ENCODE measurements around the gene PEAR1. TPM values are rescaled to one million over a fixed set of nuclear protein-coding genes. Genes with fewer than 3 reads are reported as not detected.

Gene PEAR1
- total and polyA plus RNA-seq, 2 of the 8 experiments (the other 6 are each of a cell fraction or from before 2014, with no cell fraction given), result 0.63 to 0.71 TPM

- POLR2A ChIA-PET (ENCODE audit: partially characterized antibody), result no interaction called here
- no peak for TF ChIP-seq TAF7 (optimal IDR thresholded peaks at IDR 0.05; ENCODE audit: borderline replicate concordance, low read depth, low read length)
- Histone ChIP-seq H2AFZ (ENCODE audit: low read length) (no peak overlapping the region), H3K4ac (replicated peaks; ENCODE audit: insufficient read length, low read depth, low read length) (no peak overlapping the region), H2BK120ac (replicated peaks; ENCODE audit: low read depth, low read length) (no peak overlapping the region), H3K23me2 (ENCODE audit: low read depth, low read length) (no peaks in the 10 kb centered on the region), H4K5ac (ENCODE audit: insufficient read length, low read depth, low read length) (no peak overlapping the region), H3K18ac (ENCODE audit: extremely low read depth, low read length) (no peak overlapping the region), H3K27me3 (replicated peaks in 1 of 4; ENCODE audit: control insufficient read depth in 3 of 4, extremely low read depth in 1 of 4, insufficient read depth in 3 of 4, low read length in 3 of 4) (no peaks in the 10 kb centered on the region), H3K27ac (ENCODE audit: low read depth, low read length) (no peak overlapping the region), H3K4me2 (ENCODE audit: insufficient read depth in 1 of 2, low read depth in 2 of 2, low read length in 2 of 2) (no peak overlapping the region), H2BK15ac (ENCODE audit: low read length) (no peak overlapping the region), H3K23ac (ENCODE audit: insufficient read length) (no peak overlapping the region), H3K36me3 (ENCODE audit: control insufficient read depth in 2 of 4, insufficient read depth in 4 of 4, low read length in 3 of 4) (peaks cover 12 to 48% (median 34%) of the 10 kb centered on the region in 4 experiments; a peak in 7 of 8 replicates), H2BK12ac (ENCODE audit: low read depth, low read length) (no peak overlapping the region), H2AK5ac (ENCODE audit: low read depth, low read length) (no peak overlapping the region), H3K9me3 (ENCODE audit: insufficient read depth in 2 of 2, low read depth in 1 of 2, low read length in 1 of 2) (no peaks in the 10 kb centered on the region), H3K4me3 (ENCODE audit: extremely low read depth in 1 of 4, insufficient read depth in 2 of 4, low read depth in 3 of 4, low read length in 4 of 4) (no peak overlapping the region), H3K9ac (replicated peaks in 1 of 4; ENCODE audit: extremely low read depth in 1 of 4, low read depth in 3 of 4, low read length in 3 of 4) (no peak overlapping the region), H2BK5ac (ENCODE audit: low read depth, low read length) (no peak overlapping the region), H3K14ac (ENCODE audit: insufficient read length) (no peak overlapping the region), H3K56ac (replicated peaks; ENCODE audit: insufficient read length, low read depth, low read length) (no peak overlapping the region), H4K91ac (replicated peaks; ENCODE audit: insufficient read length, low read length) (no peak overlapping the region), H3K79me2 (ENCODE audit: control insufficient read depth in 1 of 2, insufficient read depth in 2 of 2, low read length in 2 of 2) (no peaks in the 10 kb centered on the region), H4K20me1 (replicated peaks in 1 of 2; ENCODE audit: control insufficient read depth in 1 of 2, insufficient read depth in 2 of 2, low read length in 2 of 2) (no peaks in the 10 kb centered on the region), H2BK20ac (ENCODE audit: low read length) (no peak overlapping the region), H4K8ac (ENCODE audit: extremely low read depth, insufficient read depth, low read length) (no peak overlapping the region), H3K79me1 (ENCODE audit: low read depth, low read length) (no peaks in the 10 kb centered on the region), H3K4me1 (replicated peaks in 1 of 4; ENCODE audit: control insufficient read depth in 3 of 4, insufficient read depth in 4 of 4, low read length in 3 of 4) (no peaks in the 10 kb centered on the region)
- no peak for FAIRE-seq
- no peak for DNase-seq (ENCODE audit: low read depth in 1 of 2, low spot score in 2 of 2)
- 96% methylated on average over 2 of the region's 2 CpGs; no CpG with 5 or more reads in 1 of the 2 experiments for WGBS, 2 experiments (ENCODE audit: extremely low coverage in 1 of 2, insufficient coverage in 1 of 2, insufficient read length in 1 of 2, insufficient replicate concordance in 2 of 2, low coverage in 1 of 2, low lambda C conversion rate in 2 of 2, missing lambda C conversion rate in 1 of 2)
- CTCF ChIA-PET (ENCODE audit: partially characterized antibody), result interaction anchor here (1.1 to 2.1 kb wide), 4 partner anchors 34 to 192 kb away, joined by 3 to 6 read pairs (median 4); no protein-coding TSS in a partner anchor
Measured at GRCh38 chr1:156964441-156964840, 70.9 kb downstream of the PEAR1 start.

MicroRNAs encoded within 50 kb of the gene (microRNA counts, 767-probe panel; counts per million panel counts)
- 879 counts per million, percentile 95 among the panel's probes with 10 or more counts for microRNA hsa-miR-765

Small RNA genes within 50 kb of the gene (microRNA-seq; reads per million reads assigned to microRNA genes)
- gene MIR765 (ENCODE audit: borderline microRNAs expressed in 2 of 2, borderline number of aligned reads in 2 of 2, borderline replicate concordance in 1 of 2), result 0.20 to 0.46 reads per million in 2 experiments

Small RNA genes within 50 kb of the gene (small RNA-seq; reads per million reads assigned to genes)
- gene MIR765 (ENCODE audit: insufficient read depth), result 0.51 reads per million

Other genes starting within 250 kb of the PEAR1 start
- 135 and 138 TPM in 2 replicates for gene NES, start 216.3 kb upstream of the PEAR1 start, total RNA-seq (2021; fragmentation: NEBNext Ultra II Directional; extraction: Animal tissue kit (Norgen Biotek cat#: 25700))
- 13.3 and 20.3 TPM in 2 replicates for gene NES, start 216.3 kb upstream of the PEAR1 start, polyA plus RNA-seq (2011; rRNA removed)
- 119 TPM in 2 replicates for gene CRABP2, start 188.1 kb upstream of the PEAR1 start, total RNA-seq (2021; fragmentation: NEBNext Ultra II Directional; extraction: Animal tissue kit (Norgen Biotek cat#: 25700))
- gene CRABP2, start 188.1 kb upstream of the PEAR1 start, polyA plus RNA-seq (2011; rRNA removed), result 69.2 and 130 TPM in 2 replicates
- gene METTL25B, start 165.2 kb upstream of the PEAR1 start, total RNA-seq (2021; fragmentation: NEBNext Ultra II Directional; extraction: Animal tissue kit (Norgen Biotek cat#: 25700)), result 28.4 and 31.8 TPM in 2 replicates
- gene METTL25B, start 165.2 kb upstream of the PEAR1 start, polyA plus RNA-seq (2011; rRNA removed), result 30.1 and 43.1 TPM in 2 replicates
- gene ISG20L2, start 165.0 kb upstream of the PEAR1 start, total RNA-seq (2021; fragmentation: NEBNext Ultra II Directional; extraction: Animal tissue kit (Norgen Biotek cat#: 25700)), result 47.5 and 53.1 TPM in 2 replicates
- 46.9 and 53.0 TPM in 2 replicates for gene ISG20L2, start 165.0 kb upstream of the PEAR1 start, polyA plus RNA-seq (2011; rRNA removed)
- gene MRPL24, start 152.6 kb upstream of the PEAR1 start, total RNA-seq (2021; fragmentation: NEBNext Ultra II Directional; extraction: Animal tissue kit (Norgen Biotek cat#: 25700)), result 34.4 and 35.2 TPM in 2 replicates
- 23.4 and 29.7 TPM in 2 replicates for gene MRPL24, start 152.6 kb upstream of the PEAR1 start, polyA plus RNA-seq (2011; rRNA removed)
- gene HDGF, start 142.0 kb upstream of the PEAR1 start, total RNA-seq (2021; fragmentation: NEBNext Ultra II Directional; extraction: Animal tissue kit (Norgen Biotek cat#: 25700)), result 391 and 395 TPM in 2 replicates
- gene HDGF, start 142.0 kb upstream of the PEAR1 start, polyA plus RNA-seq (2011; rRNA removed), result 132 and 145 TPM in 2 replicates
- 102 and 115 TPM in 2 replicates for gene PRCC, start 126.2 kb upstream of the PEAR1 start, total RNA-seq (2021; fragmentation: NEBNext Ultra II Directional; extraction: Animal tissue kit (Norgen Biotek cat#: 25700))
- 84.1 and 95.2 TPM in 2 replicates for gene PRCC, start 126.2 kb upstream of the PEAR1 start, polyA plus RNA-seq (2011; rRNA removed)
- gene SH2D2A, start 76.9 kb upstream of the PEAR1 start, total RNA-seq (2021; fragmentation: NEBNext Ultra II Directional; extraction: Animal tissue kit (Norgen Biotek cat#: 25700)), result 3.3 and 4.5 TPM in 2 replicates
- gene SH2D2A, start 76.9 kb upstream of the PEAR1 start, polyA plus RNA-seq (2011; rRNA removed), result 7.9 and 13.7 TPM in 2 replicates
- gene INSRR, start 34.6 kb upstream of the PEAR1 start, total RNA-seq (2021; fragmentation: NEBNext Ultra II Directional; extraction: Animal tissue kit (Norgen Biotek cat#: 25700)), result not detected in 2 replicates
- 0.02 TPM in 2 replicates for gene INSRR, start 34.6 kb upstream of the PEAR1 start, polyA plus RNA-seq (2011; rRNA removed)
- gene NTRK1, start 32.9 kb upstream of the PEAR1 start, total RNA-seq (2021; fragmentation: NEBNext Ultra II Directional; extraction: Animal tissue kit (Norgen Biotek cat#: 25700)), result 0.24 and 0.27 TPM in 2 replicates
- 0.12 and 0.13 TPM in 2 replicates for gene NTRK1, start 32.9 kb upstream of the PEAR1 start, polyA plus RNA-seq (2011; rRNA removed)
- gene LRRC71, start 26.9 kb downstream of the PEAR1 start, total RNA-seq (2021; fragmentation: NEBNext Ultra II Directional; extraction: Animal tissue kit (Norgen Biotek cat#: 25700)), result not detected in 2 replicates
- gene LRRC71, start 26.9 kb downstream of the PEAR1 start, polyA plus RNA-seq (2011; rRNA removed), result 0.05 and 0.16 TPM in 2 replicates
- 32.4 and 33.1 TPM in 2 replicates for gene ARHGEF11, start 152.0 kb downstream of the PEAR1 start, total RNA-seq (2021; fragmentation: NEBNext Ultra II Directional; extraction: Animal tissue kit (Norgen Biotek cat#: 25700))
- 19.9 and 23.1 TPM in 2 replicates for gene ARHGEF11, start 152.0 kb downstream of the PEAR1 start, polyA plus RNA-seq (2011; rRNA removed)
- gene ETV3L, start 206.1 kb downstream of the PEAR1 start, total RNA-seq (2021; fragmentation: NEBNext Ultra II Directional; extraction: Animal tissue kit (Norgen Biotek cat#: 25700)), result 0.17 and 0.25 TPM in 2 replicates
- 0.26 and 0.28 TPM in 2 replicates for gene ETV3L, start 206.1 kb downstream of the PEAR1 start, polyA plus RNA-seq (2011; rRNA removed)
- 23.8 and 26.6 TPM in 2 replicates for gene ETV3, start 244.7 kb downstream of the PEAR1 start, total RNA-seq (2021; fragmentation: NEBNext Ultra II Directional; extraction: Animal tissue kit (Norgen Biotek cat#: 25700))
- 6.0 and 7.0 TPM in 2 replicates for gene ETV3, start 244.7 kb downstream of the PEAR1 start, polyA plus RNA-seq (2011; rRNA removed)